Hematopoietic multipotent progenitor cell treated with erythropoietin and hydrocortisone succinate and interleukin-3 and kit ligand, for 4 days (in vitro differentiated cells): Measurements from ENCODE around the gene CCDC88C.

Experiments
- DNase-seq: peaks from one replicate; pipeline ENCODE4 v3.0.0-alpha.2; 2015

CCDC88C gene

GRCh38 chr14:91377700-91378652, 39.6 kb downstream of the CCDC88C start:
- DNase-seq = peak; percentile 79

- no peak for DNase-seq
These were observed 40.8 kb downstream of the CCDC88C start for GRCh38 chr14:91376547-91377477.

GRCh38 chr14:91375720-91376452, 41.7 kb downstream of the CCDC88C start:
- DNase-seq = no peak

- no peak for DNase-seq
These were observed 42.5 kb downstream of the CCDC88C start for GRCh38 chr14:91374879-91375702.

- DNase-seq = no peak
These were observed 43.2 kb downstream of the CCDC88C start for GRCh38 chr14:91374287-91374878.

GRCh38 chr14:91373591-91374254, 43.9 kb downstream of the CCDC88C start:
- DNase-seq = peak; percentile 60

- peak; percentile 81 for DNase-seq
These were observed 44.7 kb downstream of the CCDC88C start for GRCh38 chr14:91372671-91373495.

GRCh38 chr14:91371990-91372375, 45.6 kb downstream of the CCDC88C start:
- no peak for DNase-seq

- DNase-seq = peak; percentile 80
These were observed 46.3 kb downstream of the CCDC88C start for GRCh38 chr14:91371011-91371989.

GRCh38 chr14:91369628-91370445, 47.8 kb downstream of the CCDC88C start:
- no peak for DNase-seq

- DNase-seq = no peak
These were observed 48.7 kb downstream of the CCDC88C start for GRCh38 chr14:91368776-91369416.

- peak; percentile 76 for DNase-seq
These were observed 50.1 kb downstream of the CCDC88C start for GRCh38 chr14:91367173-91368171.

GRCh38 chr14:91366749-91367148, 50.9 kb downstream of the CCDC88C start:
- no peak for DNase-seq

GRCh38 chr14:91365552-91365951, 52.1 kb downstream of the CCDC88C start:
- DNase-seq = no peak

GRCh38 chr14:91364524-91365270, 52.9 kb downstream of the CCDC88C start:
- DNase-seq = no peak
